ENCODE measurements around the gene GAS2L1.
"Not testable (repeated sequence)": the region's sequence is repeated elsewhere in the genome, so short reads cannot be mapped to it uniquely, and the experiment has no call there.

DNA sequence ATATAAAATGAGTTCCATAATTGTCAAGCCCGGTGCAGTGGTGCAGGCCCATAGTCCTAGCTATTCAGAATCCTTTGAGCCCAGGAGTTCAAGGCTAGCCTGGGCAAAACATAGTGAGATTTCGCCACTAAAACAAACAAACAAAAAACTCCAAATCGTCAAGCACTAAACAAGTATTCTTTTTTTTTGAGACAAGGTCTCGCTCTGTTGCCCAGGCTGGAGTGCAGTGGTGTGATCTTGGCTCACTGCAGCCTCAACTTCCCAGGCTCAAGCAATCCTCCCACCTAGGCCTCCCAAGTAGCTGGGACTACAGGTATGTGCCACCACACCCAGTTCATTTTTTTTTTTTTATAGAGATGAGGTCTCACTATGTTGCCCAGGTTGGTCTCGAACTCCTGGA lies 38.4 kb downstream of the GAS2L1 start:
- TF ChIP-seq, protein P1, sequence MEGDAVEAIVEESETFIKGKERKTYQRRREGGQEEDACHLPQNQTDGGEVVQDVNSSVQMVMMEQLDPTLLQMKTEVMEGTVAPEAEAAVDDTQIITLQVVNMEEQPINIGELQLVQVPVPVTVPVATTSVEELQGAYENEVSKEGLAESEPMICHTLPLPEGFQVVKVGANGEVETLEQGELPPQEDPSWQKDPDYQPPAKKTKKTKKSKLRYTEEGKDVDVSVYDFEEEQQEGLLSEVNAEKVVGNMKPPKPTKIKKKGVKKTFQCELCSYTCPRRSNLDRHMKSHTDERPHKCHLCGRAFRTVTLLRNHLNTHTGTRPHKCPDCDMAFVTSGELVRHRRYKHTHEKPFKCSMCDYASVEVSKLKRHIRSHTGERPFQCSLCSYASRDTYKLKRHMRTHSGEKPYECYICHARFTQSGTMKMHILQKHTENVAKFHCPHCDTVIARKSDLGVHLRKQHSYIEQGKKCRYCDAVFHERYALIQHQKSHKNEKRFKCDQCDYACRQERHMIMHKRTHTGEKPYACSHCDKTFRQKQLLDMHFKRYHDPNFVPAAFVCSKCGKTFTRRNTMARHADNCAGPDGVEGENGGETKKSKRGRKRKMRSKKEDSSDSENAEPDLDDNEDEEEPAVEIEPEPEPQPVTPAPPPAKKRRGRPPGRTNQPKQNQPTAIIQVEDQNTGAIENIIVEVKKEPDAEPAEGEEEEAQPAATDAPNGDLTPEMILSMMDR (IDR thresholded peaks at IDR 0.05 in 2 of 3, conservative IDR thresholded peaks at IDR 0.05 in 1 of 3; ENCODE audit: borderline replicate concordance in 1 of 3, insufficient read depth in 1 of 3, low read depth in 2 of 3, low read length in 2 of 3): not testable (repeated sequence)
- TF ChIP-seq EZH2 (IDR thresholded peaks at IDR 0.05); EGR1 (IDR thresholded peaks at IDR 0.05; ENCODE audit: low read depth); ZFX (IDR thresholded peaks at IDR 0.05); POLR2A (IDR thresholded peaks at IDR 0.05; ENCODE audit: borderline replicate concordance, extremely low read depth, insufficient read depth, insufficient read length); POLR2AphosphoS5 (IDR thresholded peaks at IDR 0.05; ENCODE audit: low read depth, low read length); YY1 (IDR thresholded peaks at IDR 0.05; ENCODE audit: extremely low read depth, insufficient replicate concordance, low read depth, low read length); EZH2phosphoT487 (IDR thresholded peaks at IDR 0.05; ENCODE audit: borderline replicate concordance); FOSL1 (IDR thresholded peaks at IDR 0.05; ENCODE audit: low read depth); SP1 (IDR thresholded peaks at IDR 0.05; ENCODE audit: low read depth): not testable (repeated sequence)
- TF ChIP-seq, protein P2, sequence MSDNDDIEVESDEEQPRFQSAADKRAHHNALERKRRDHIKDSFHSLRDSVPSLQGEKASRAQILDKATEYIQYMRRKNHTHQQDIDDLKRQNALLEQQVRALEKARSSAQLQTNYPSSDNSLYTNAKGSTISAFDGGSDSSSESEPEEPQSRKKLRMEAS (IDR thresholded peaks at IDR 0.05): not testable (repeated sequence)
